ENCODE data around the gene GRIA2.
A peak's percentile ranks its signal among the peaks of the same experiment; 100 is the strongest.
"Not testable (repeated sequence)": the region's sequence is repeated elsewhere in the genome, so short reads cannot be mapped to it uniquely, and the experiment has no call there.

GRIA2 gene

DNA sequence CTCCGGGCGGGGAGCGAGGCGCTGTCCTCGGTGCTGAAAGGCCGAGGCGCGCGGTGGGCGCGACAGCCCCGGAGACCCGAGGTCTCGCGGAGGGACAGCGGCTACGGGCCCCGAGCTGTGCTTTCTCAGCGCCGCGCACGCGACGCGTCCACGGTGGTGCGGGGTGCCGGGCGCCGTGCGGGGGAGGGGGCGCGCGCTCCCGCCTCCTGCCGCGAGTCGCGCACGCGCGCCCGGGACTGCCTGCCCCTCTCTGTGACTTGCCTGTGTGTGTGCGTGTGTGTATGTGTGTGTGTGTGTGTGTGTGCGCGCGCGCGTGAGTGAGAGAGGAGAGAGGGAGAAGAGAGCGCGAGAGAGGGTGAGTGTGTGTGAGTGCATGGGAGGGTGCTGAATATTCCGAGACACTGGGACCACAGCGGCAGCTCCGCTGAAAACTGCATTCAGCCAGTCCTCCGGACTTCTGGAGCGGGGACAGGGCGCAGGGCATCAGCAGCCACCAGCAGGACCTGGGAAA is at the start of gene GRIA2:
Gene GRIA2 (plus strand): TSS at position 358 of the 511 bp plus-strand sequence. CDS start 315 bp downstream, outside the sequence.
- DNase-seq (ENCODE audit: low read depth), result no peak

DNA sequence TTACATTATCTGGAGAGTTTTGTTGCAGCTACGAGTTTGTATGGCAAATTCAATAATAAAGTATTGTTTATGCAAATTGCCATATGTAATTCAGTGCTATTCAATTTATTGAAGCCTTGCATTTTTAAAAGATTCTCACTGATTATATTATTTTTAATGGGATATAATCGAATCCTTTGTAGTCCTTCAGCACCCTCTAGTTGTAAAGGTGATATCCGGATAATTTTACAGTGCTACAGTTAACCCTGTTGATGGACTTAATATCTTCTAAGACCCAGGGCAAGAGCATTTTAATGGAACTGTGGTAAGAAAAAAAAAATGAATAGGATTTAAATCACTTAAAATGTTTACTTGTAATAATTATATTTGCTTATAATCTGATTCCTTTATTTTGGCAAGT is 48.5 kb upstream of the GRIA2 start:
- peak; percentile 9 for DNase-seq (ENCODE audit: low read depth)

DNA sequence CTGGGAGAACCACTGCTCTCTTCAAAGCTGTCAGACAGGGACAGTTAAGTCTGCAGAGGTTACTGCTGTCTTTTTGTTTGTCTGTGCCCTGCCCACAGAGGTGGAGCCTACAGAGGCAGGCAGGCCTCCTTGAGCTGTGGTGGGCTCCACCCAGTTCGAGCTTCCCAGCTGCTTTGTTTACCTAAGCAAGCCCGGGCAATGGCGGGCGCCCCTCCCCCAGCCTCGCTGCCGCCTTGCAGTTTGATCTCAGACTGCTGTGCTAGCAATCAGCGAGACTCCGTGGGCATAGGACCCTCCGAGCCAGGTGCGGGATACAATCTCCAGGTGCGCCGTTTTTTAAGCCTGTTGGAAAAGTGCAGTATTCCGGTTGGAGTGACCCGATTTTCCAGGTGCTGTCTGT is 40.3 kb upstream of the GRIA2 start:
- not testable (repeated sequence) for DNase-seq (ENCODE audit: low read depth)

DNA sequence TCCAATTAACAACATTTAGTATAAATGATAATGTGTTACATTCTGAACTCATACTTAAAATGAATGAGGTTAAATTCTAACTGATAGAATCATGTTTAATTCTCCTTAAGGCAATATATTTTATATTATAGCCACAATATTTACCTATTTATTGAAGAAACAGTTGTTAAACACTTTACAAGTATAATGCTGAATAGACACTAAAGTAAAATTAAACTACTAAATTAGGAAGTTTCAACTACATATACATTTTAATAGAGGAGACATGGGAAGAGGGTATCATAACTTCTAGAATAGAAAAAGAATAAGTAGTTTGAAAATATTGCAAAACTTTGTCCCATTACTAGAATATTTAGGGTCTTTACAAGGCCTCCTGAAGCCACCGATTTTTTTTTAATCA is 36.2 kb upstream of the GRIA2 start:
- no peak for DNase-seq (ENCODE audit: low read depth)

DNA sequence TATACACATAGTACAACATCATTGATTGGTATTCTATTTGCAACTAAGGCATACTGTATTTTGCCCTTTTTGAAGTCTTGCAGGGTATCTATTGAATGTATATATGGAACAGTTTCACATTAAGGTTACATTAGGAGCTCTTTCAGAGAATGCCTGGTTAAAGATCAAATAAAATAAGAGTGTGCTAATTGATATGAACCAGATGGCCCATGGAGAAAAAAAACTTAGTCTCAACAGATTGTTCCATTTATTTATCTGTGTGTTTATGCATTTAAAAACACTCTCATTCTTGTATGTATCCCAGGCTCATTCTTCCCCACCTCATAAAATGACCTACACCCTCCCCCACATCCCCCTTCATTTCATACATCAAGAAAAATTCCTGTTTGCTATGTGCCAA is 35.2 kb upstream of the GRIA2 start:
- no peak for DNase-seq (ENCODE audit: low read depth)

DNA sequence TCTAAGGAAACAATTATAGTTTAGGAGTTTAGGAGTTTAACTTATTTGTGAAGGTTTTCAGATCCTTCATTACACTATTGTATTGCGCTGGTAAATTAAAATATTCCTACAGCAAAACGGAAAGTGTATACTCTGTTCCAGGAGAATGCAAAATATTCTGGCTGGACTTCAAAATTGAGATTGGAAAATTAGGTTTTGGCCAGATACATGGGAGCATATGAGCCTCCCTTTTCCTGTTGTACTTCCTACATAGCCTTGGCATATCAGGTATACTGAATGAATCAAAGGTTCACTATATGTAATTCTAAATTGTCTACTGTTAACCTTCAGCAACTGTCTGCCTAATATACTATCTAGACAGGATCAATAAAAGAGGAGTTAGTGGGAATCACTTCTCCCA is 25.2 kb upstream of the GRIA2 start:
- DNase-seq (ENCODE audit: low read depth), result no peak

DNA sequence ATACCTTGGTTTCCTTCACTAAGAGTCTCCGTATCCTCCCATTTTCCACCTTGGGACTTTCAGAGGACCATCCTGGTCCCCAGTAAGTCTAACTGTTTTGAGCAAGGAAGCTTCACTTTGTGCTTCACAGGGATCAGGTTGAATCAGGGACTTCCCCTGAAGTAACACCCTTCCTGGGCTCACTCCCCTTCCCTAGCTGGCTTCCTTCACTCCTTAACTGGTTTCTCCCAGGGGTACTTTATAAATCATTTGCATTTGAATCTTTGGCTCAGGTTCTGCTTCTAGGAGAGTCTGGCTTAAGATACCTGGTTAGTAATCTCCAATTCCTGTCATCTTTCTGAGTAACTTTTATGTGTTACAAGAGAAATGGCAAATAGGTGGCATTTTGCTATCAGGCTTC is 24.5 kb upstream of the GRIA2 start:
- no peak for DNase-seq (ENCODE audit: low read depth)

DNA sequence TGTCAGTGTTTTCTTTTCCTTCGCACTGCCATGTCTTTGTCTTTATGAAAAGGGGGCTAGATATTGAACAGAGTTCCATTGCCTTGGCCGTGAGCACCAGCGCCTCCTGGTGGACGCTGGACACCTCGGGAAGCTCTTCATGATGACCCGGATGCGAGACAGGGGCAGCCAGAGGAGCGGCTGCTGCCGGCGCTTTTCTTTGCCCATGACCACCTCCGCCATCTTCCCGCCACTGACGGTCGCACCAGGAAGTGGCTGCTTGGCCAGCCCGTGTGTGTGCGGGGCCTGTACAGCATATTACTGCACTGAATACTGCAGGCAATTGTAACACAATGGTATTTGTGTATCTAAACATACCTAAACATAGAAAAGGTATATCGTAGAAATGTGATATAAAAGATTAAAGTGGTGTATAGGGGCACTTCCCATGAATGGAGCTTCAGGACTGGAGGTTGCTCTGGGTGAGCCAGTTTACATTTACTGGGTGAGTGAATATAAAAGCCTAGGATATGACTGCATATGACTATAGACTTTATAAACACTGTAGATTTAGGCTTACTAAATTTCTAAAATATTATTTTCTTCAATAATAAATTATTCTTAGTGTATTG is 15.8 kb upstream of the GRIA2 start:
- no peak for DNase-seq (ENCODE audit: low read depth)

DNA sequence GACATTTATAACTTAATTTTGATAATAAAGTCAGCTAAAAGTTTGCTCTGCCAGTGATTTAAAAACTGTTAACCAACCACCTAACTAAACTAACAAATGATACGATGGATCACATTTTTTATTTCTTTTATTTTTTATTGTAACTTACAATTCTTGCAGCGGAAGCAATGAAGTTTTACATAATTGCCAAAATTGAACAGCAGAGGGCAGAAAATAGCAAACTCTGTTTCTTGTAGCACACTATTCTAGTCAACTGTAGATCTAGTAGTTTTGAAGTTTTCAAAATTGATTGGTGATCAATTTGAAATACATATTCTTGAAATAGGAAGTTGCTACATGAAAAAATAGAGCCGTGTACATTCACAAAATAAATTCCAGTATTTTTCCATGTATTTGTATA is 2.8 kb upstream of the GRIA2 start:
- peak; percentile 9 for DNase-seq (ENCODE audit: low read depth)

DNA sequence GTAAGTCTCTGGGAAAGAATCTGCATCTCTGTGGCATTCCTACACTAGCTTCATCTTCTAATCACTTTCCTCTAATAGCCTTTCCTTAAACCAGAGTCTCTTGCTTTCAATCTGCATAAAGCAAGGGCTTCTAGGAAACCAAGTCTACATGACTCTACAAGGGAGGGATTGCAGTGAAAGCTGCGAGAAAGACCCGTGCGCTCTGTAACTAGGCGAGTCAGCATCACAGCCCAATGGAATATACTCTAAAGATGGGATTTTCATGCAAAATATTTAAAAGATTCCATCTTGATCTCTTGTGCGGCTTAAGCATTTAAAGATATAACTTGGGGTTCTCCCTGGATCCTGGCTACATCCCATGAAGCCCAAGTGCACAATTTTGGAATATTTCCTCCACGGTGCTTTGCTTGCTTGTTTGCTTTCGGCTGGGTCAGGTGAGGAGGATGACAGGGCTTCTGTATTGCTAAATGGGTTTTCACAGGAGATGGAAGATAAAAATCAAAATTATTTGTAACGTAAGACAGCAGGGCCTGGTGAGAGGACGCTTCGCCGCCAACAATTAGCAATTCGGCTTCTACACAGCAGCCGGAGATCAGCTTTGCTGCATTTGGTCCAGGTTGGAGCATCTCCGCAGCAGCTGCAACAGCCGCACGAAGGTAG is 687 bp upstream of the GRIA2 start:
- DNase-seq (ENCODE audit: low read depth), result peak; percentile 12

DNA sequence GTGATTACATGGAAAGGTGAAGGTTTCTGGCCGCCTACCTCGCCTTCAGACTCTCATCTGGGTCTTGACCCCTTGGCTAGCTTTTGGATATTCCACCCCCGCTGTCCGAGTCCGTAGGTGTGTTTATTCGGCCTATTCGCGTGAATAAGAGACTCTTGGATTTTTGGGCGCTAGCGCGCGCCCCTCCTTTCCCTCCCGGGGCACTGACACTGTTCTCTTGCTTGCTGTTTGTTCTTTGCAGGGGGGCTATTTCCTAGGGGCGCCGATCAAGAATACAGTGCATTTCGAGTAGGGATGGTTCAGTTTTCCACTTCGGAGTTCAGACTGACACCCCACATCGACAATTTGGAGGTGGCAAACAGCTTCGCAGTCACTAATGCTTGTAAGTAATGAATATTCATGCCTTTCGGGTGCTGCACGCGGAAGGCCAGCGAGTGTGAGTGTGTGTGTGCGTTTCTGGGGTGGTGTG is 932 bp downstream of the GRIA2 start:
- DNase-seq (ENCODE audit: low read depth), result no peak

DNA sequence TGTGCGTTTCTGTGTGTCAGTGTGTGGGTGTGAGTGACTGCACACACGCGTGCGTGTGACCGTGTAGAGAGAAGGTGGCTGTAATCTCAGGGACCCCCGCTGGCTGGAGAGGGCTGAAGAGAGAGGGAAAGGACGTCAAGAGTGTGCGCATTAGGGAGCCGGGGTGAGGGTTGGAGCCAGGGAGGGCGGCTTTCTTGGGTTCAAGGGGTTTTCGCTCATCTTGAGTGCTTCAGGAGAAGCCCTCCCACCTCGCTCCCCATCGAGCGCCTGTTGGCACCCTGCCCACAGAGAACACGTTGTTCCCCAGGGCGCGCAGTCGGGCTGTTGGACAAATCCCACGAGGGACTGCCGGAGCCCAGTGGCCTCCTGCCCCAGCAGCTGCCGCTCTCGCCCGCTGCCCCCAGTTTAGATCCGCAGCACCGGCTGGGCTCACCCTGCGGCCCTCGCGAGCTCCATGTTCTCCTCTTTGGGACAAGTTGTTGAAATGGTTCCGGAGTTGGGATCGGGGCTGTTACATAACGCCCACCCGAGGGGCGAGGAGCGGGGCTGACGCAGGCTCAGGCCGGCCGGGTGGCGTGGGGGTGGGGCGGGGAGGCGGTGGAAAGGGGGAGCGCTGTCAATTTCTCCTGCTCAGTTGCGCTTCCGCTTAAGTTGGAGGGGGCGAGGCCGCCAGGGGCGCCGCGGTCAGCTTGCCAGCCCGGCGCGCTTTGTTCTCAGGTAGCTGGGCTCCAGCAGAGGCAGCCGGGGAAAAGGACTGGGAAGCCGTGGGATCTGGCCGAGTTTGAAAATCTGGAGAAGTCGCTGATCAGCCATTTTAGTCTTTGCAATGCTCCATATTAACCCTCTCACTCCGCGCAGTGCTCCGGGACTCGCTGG is 1.6 kb downstream of the GRIA2 start:
- DNase-seq (ENCODE audit: low read depth), result no peak

DNA sequence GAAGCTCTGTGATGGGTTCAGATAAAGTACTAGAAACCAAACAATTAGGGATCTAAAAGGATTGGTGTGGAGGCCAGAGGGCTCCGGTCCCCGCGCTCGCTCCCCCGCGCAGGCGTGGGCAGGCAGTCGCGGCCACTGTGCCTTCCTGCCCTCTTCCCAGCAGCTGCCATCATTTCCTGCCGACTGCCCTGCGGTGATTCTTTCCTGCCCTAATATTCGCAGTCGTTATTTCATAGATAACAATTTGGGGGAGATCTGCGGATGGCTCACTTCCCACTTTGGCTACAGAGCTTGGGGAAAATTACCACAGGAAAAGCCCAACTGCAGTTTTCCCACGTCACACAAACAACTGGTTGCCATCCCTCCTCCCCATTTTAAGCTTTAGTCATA is 2.2 kb downstream of the GRIA2 start:
- DNase-seq (ENCODE audit: low read depth), result no peak

DNA sequence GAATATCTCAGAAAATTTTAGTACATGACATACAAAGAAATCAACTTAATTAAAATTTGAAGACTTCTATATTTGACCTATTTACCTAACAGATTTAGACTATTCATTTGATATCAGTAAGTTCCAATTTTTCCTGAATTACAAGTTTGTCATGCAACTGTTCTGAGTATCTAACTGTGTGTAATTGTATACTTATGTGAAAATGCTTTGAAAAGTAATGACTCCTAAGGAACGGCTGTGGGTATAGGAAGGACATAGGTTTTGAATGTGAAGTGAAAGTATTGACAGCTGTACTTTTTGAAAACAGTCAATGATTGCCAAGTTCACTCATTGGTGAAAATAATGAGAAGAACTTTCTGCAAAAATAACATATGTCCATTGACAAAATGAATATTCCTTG is 2.9 kb downstream of the GRIA2 start:
- DNase-seq (ENCODE audit: low read depth), result no peak

DNA sequence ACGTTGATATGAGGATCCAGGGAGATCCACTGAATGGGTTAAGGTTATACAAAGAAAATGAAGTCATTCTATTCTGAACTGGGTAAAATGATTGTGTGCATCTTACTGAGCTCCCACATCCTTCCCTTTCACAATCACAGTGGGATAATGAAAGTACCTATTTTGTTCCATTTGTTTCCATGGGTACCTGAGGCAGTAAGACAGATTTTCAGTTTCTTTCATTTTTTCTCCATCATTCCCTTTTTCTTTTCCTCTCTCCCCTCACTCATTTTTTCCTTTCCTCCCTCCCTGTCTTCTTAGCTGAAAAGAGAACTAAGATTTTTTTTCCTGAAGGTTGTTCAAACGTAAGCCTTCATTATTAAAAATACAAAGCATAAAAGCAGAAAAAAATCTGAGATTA is 4.6 kb downstream of the GRIA2 start:
- no peak for DNase-seq (ENCODE audit: low read depth)

DNA sequence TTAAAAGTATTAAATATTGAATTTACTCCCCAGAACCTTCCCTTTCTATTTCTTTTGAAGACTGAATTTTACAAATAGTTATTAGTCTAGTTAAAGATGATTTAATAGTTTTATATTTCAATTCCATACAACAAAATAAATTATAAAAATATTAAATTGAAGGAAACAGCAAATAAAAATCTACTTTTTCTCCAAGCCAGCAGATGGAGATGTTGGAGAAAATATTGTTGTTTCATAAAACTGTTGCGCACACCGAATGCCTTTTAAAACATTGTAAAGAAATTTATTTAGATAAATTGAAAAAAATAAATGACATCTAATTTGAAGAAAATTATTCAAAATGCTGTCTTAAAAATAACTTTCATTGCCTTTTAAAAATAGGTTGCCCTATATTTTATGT is 5.5 kb downstream of the GRIA2 start:
- DNase-seq (ENCODE audit: low read depth), result no peak

DNA sequence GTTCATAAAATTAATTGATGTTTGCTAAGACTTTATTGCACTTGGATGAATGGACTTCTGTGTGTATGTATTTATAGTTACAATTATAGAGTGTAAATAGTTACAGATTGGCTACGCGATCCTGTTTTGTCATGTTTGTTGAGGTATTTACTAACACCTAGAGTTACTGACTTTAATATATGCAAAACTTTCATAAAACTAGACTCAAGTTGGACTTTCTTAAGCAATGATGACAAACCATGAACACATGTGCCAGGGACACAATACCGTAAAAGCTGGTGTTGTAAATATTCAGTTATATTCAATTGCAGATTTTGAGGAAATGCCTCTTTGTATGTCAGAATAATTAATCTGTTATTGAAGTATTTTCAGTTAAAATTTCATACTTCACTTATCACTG is 6.1 kb downstream of the GRIA2 start:
- DNase-seq (ENCODE audit: low read depth), result no peak

DNA sequence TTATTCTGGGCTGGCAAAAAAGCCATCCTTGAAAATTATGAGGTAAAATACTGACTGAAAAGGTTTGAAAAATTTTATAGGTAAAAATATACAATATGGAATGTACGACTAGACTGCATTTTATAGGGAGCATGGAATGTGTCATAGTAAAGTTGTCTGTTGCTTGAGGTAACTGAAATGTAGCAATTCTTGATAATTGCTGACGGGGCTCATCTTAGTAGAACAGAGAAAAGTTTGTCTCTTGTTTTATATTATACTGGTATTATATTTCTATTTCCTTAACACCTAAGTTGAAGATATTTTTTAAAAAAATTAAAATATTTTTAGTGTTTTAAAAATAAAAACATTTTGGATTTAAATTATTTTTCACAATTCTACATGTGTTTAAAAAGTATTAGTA is 11.0 kb downstream of the GRIA2 start:
- DNase-seq (ENCODE audit: low read depth), result no peak

DNA sequence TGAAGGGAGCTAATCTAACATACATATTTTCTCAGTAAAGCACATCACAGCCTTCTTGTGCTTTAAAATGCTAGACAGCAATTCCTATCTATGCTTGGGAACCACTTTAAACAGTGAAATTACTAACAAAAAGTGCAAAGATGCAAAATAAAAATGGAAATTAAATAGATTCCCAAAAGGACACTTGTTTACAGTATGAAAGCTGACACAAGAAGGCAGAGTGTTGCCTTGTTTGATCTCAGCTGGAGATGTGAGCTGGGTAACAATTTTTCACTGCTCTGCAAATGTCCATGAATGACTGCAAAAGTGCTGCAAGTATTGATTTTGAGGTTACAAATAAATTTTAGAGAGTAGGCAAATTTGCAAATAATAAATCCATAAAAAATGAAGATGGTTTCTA is 22.3 kb downstream of the GRIA2 start:
- no peak for DNase-seq (ENCODE audit: low read depth)

DNA sequence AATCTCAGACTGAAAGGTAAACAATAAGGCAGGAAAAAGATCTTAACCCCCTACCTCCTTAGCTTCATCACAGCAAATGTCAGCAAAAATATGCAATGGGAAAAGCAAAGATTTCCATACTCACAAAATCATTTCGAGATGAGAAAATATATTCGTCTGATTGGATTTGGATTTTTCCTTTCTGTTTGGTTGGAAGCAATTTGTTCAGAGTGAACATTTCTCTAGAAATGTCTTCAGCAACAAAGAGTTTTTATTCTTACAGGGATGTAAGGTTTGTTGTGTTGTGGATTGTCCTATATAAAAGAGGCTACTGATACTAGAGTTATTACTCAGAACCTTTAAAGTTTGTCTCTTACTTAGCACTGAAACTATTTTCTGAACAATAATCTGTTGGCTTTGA is 23.8 kb downstream of the GRIA2 start:
- no peak for DNase-seq (ENCODE audit: low read depth)

DNA sequence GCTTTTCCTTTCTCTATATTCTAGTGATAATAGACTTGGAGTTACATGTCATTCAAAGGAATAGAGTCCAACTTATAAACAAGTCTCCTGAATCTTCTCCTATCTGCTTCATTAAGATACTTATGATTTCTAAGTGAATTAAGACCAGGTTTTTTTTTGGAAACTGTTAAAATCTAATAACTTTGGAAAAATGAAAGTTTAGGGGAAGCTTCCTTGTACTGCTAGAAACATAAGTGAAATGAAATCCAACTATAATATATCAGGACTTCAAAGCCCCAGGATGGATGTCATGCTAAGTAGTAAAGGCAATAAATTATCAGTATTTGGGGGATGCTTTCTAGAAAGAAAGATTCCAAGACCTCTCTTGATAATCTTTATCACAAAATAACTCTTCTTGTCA is 24.8 kb downstream of the GRIA2 start:
- no peak for DNase-seq (ENCODE audit: low read depth)

DNA sequence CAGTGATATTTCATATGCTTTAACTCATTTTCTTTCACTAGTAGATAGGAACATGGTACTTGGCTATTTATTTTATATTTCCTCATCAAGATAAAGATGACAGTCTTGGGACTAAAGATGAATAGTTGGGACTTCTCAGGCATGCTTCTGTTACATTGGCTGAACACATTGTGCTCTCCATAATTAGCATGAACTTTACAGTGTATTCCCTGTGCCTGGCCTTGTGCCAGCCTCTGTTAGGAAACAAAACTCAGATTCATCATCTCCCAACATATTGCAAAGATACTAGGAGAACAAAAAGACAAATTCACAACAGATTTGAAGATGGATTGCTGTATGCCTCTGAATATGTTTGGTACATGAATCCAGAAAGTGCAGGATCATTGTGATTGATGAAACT is 26.4 kb downstream of the GRIA2 start:
- DNase-seq (ENCODE audit: low read depth), result no peak

DNA sequence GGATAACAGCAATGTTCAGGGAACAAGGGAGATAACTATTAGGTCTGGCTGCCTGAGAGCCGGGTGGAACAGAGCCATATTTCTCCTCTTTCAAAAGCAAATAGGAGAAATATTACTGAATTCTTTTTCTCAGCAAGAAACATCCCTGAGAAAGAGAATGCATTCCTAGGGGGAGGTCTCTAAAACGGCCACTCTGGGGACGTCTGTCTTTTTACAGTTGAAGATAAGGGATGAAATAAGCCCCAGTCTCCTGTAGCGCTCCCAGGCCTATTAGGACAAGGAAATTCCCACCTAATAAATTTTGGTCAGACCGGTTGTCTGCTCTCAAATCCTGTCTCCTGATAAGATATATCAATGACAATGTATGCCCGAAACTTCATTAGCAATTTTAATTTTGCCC is 37.6 kb downstream of the GRIA2 start:
- not testable (repeated sequence) for DNase-seq (ENCODE audit: low read depth)
